NCI-H187 (cell line): ENCODE measurements around the gene PRR5.

Source experiments
- DNase-seq, 2 experiments: peaks; one replicate each; lab custom pipeline; 2025; lab: John Stamatoyannopoulos, UW

The PRR5 gene

GRCh38 chr22:44719586-44720368 is 17.8 kb downstream of the PRR5 start:
- no peak for DNase-seq

- no peak for DNase-seq
Observed at GRCh38 chr22:44721213-44721612, 19.2 kb downstream of the PRR5 start.

- no peak for DNase-seq
Observed at GRCh38 chr22:44722611-44723010, 20.6 kb downstream of the PRR5 start.

GRCh38 chr22:44723801-44724200 is 21.8 kb downstream of the PRR5 start:
- no peak for DNase-seq

- no peak for DNase-seq
Observed at GRCh38 chr22:44724416-44724815, 22.4 kb downstream of the PRR5 start.

GRCh38 chr22:44724859-44725258 is 22.9 kb downstream of the PRR5 start:
- no peak for DNase-seq

- DNase-seq, result no peak
Observed at GRCh38 chr22:44726439-44726838, 24.4 kb downstream of the PRR5 start.

GRCh38 chr22:44727148-44727547 is 25.1 kb downstream of the PRR5 start:
- DNase-seq, result no peak

- no peak for DNase-seq
Observed at GRCh38 chr22:44727709-44728108, 25.7 kb downstream of the PRR5 start.

- DNase-seq, result no peak
Observed at GRCh38 chr22:44728761-44729324, 26.8 kb downstream of the PRR5 start.

GRCh38 chr22:44729391-44730021 is 27.5 kb downstream of the PRR5 start:
- no peak for DNase-seq

GRCh38 chr22:44730022-44730393 is 28.0 kb downstream of the PRR5 start:
- no peak for DNase-seq

- no peak for DNase-seq
Observed at GRCh38 chr22:44730490-44731356, 28.7 kb downstream of the PRR5 start.

GRCh38 chr22:44731357-44731970 is 29.5 kb downstream of the PRR5 start:
- no peak for DNase-seq

GRCh38 chr22:44732017-44732561 is 30.1 kb downstream of the PRR5 start:
- DNase-seq, result no peak

- DNase-seq, result no peak
Observed at GRCh38 chr22:44732661-44733060, 30.7 kb downstream of the PRR5 start.

GRCh38 chr22:44733426-44734106 is 31.6 kb downstream of the PRR5 start:
- no peak for DNase-seq

GRCh38 chr22:44734278-44734677 is 32.3 kb downstream of the PRR5 start:
- no peak for DNase-seq

GRCh38 chr22:44734801-44735517 is 33.0 kb downstream of the PRR5 start:
- no peak for DNase-seq
